ENCODE results near the gene S100A7A.

S100A7A gene

GRCh38 chr1:153400244-153400643, 16.1 kb upstream of the S100A7A start:
- TF ChIP-seq GATA2 (IDR thresholded peaks at IDR 0.05; ENCODE audit: low read depth, low read length) (no peak), GATA3 (IDR thresholded peaks at IDR 0.05; ENCODE audit: low read depth, low read length) (no peak)

GRCh38 chr1:153401461-153401860, 14.9 kb upstream of the S100A7A start:
- no peak for TF ChIP-seq GATA3 (IDR thresholded peaks at IDR 0.05; ENCODE audit: low read depth, low read length)
- no peak for TF ChIP-seq GATA2 (IDR thresholded peaks at IDR 0.05; ENCODE audit: low read depth, low read length)

GRCh38 chr1:153402226-153402625, 14.1 kb upstream of the S100A7A start:
- TF ChIP-seq GATA2 (IDR thresholded peaks at IDR 0.05; ENCODE audit: low read depth, low read length) = no peak
- TF ChIP-seq GATA3 (IDR thresholded peaks at IDR 0.05; ENCODE audit: low read depth, low read length) = no peak

- TF ChIP-seq GATA3 (IDR thresholded peaks at IDR 0.05; ENCODE audit: low read depth, low read length) (no peak), GATA2 (IDR thresholded peaks at IDR 0.05; ENCODE audit: low read depth, low read length) (no peak)
Observed at GRCh38 chr1:153403421-153404085, 12.8 kb upstream of the S100A7A start.

- no peak for TF ChIP-seq GATA3 (IDR thresholded peaks at IDR 0.05; ENCODE audit: low read depth, low read length)
- no peak for TF ChIP-seq GATA2 (IDR thresholded peaks at IDR 0.05; ENCODE audit: low read depth, low read length)
Observed at GRCh38 chr1:153404086-153404635, 12.2 kb upstream of the S100A7A start.

GRCh38 chr1:153404768-153405167, 11.6 kb upstream of the S100A7A start:
- no peak for TF ChIP-seq GATA2 (IDR thresholded peaks at IDR 0.05; ENCODE audit: low read depth, low read length)
- TF ChIP-seq GATA3 (IDR thresholded peaks at IDR 0.05; ENCODE audit: low read depth, low read length) = no peak

GRCh38 chr1:153417136-153417888, 992 bp downstream of the S100A7A start:
- TF ChIP-seq GATA3 (IDR thresholded peaks at IDR 0.05; ENCODE audit: low read depth, low read length) (no peak), GATA2 (IDR thresholded peaks at IDR 0.05; ENCODE audit: low read depth, low read length) (no peak)

- TF ChIP-seq GATA3 (IDR thresholded peaks at IDR 0.05; ENCODE audit: low read depth, low read length) (no peak), GATA2 (IDR thresholded peaks at IDR 0.05; ENCODE audit: low read depth, low read length) (no peak)
Observed at GRCh38 chr1:153420306-153420705, 4.0 kb downstream of the S100A7A start.

- TF ChIP-seq GATA2 (IDR thresholded peaks at IDR 0.05; ENCODE audit: low read depth, low read length) = no peak
- TF ChIP-seq GATA3 (IDR thresholded peaks at IDR 0.05; ENCODE audit: low read depth, low read length) = no peak
Observed at GRCh38 chr1:153422450-153423068, 6.2 kb downstream of the S100A7A start.

- no peak for TF ChIP-seq GATA3 (IDR thresholded peaks at IDR 0.05; ENCODE audit: low read depth, low read length)
- TF ChIP-seq GATA2 (IDR thresholded peaks at IDR 0.05; ENCODE audit: low read depth, low read length) = no peak
Observed at GRCh38 chr1:153426809-153427208, 10.5 kb downstream of the S100A7A start.

- TF ChIP-seq GATA3 (IDR thresholded peaks at IDR 0.05; ENCODE audit: low read depth, low read length) = no peak
- TF ChIP-seq GATA2 (IDR thresholded peaks at IDR 0.05; ENCODE audit: low read depth, low read length) = no peak
Observed at GRCh38 chr1:153428073-153428638, 11.8 kb downstream of the S100A7A start.

- TF ChIP-seq GATA3 (IDR thresholded peaks at IDR 0.05; ENCODE audit: low read depth, low read length) (no peak), GATA2 (IDR thresholded peaks at IDR 0.05; ENCODE audit: low read depth, low read length) (no peak)
Observed at GRCh38 chr1:153428791-153429190, 12.5 kb downstream of the S100A7A start.

- TF ChIP-seq GATA3 (IDR thresholded peaks at IDR 0.05; ENCODE audit: low read depth, low read length) = no peak
- TF ChIP-seq GATA2 (IDR thresholded peaks at IDR 0.05; ENCODE audit: low read depth, low read length) = no peak
Observed at GRCh38 chr1:153429266-153430165, 13.2 kb downstream of the S100A7A start.
